UCSD-AML1 (cell line): ENCODE measurements around the gene DPEP2.

Source experiments
- DNase-seq: peaks from one replicate; lab custom pipeline; 2025; ENCODE audit not compliant: unreplicated experiment; lab: John Stamatoyannopoulos, UW

DPEP2 gene

GRCh38 chr16:67959536-67960329, 39.6 kb downstream of the DPEP2 start:
- no peak for DNase-seq

DNA sequence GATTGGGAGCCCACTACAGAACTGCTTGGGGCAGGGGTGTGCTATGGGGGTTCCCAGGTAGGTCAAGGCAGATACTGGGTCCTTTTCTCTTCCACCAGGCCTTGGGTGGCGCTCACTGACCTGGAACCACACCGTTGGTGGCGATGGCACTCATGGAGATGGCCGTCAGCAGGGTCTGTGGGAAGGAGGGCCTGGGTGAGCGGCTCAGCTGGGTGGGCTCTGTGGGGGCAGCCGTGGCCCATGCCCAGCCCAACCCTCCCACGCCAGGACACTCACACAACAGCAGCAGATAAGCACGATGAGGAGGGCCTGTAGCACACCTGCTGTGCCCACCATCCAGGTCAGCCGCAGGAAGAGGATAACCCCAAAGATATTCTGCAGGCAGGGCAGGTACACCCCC, 41.7 kb downstream of the DPEP2 start:
- no peak for DNase-seq

- DNase-seq, result no peak
Observed at GRCh38 chr16:67954421-67955196, 44.7 kb downstream of the DPEP2 start.

GRCh38 chr16:67953641-67954375, 45.5 kb downstream of the DPEP2 start:
- no peak for DNase-seq

GRCh38 chr16:67951485-67951884, 47.8 kb downstream of the DPEP2 start:
- no peak for DNase-seq

DNA sequence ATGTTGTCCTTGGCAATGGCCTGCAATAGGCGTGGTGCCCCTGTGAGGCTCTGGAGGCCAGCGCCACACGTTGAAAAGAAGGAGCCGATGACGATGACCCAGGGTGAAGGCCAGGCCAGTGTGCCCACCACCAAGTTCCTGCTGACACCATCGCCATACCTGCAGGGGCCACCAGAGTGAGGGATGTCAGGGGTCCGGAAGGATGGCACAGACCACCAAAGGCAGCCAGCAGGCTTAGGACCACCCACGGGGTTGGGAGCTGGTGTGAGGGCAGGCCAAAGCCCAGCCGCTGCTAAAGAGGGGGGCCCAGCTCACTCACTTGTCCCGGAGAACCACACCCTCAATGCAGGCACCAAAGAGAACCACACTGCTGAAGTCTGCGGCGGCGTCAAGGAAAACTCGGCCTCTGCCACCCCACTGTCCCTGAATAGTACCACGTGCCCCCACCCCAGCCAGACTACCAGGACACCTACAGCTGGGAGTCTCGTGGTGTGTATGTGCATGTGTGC, 48.9 kb downstream of the DPEP2 start:
- DNase-seq, result no peak

- DNase-seq, result no peak
Observed at GRCh38 chr16:67949645-67950044, 49.6 kb downstream of the DPEP2 start.

GRCh38 chr16:67948015-67948414, 51.3 kb downstream of the DPEP2 start:
- no peak for DNase-seq

DNA sequence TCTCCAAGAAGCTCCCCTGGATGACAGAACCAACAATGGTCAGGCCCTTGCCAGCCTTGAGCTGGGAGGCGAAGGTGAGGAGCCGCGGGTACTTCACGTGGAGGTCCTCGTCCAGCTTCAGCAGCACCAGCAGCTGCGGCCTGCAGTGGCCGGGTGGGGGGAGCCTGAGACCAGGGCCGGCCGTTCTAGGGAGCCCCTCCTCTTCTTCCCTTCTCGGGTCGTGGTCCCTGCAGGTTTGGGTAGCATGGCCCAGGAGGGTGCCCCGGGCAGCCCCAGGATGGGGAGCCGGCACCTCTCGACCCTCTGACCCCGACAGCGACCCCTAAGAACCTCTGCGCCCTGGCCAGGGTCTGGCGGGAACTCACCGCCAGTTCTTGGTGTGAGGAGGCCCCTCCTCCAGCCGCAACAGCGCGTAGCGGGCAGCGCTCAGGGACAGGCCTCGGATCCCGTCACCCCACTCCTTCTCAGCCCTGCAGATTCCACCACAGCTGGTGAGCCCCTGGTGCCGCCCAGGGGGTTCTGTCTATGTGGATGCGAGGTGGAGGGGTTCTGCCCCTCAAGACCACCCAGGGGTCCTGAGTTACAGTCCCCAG, 52.2 kb downstream of the DPEP2 start:
- DNase-seq, result no peak

- DNase-seq, result no peak
Observed at GRCh38 chr16:67946128-67946569, 53.1 kb downstream of the DPEP2 start.

GRCh38 chr16:67945392-67945933, 53.8 kb downstream of the DPEP2 start:
- no peak for DNase-seq

DNA sequence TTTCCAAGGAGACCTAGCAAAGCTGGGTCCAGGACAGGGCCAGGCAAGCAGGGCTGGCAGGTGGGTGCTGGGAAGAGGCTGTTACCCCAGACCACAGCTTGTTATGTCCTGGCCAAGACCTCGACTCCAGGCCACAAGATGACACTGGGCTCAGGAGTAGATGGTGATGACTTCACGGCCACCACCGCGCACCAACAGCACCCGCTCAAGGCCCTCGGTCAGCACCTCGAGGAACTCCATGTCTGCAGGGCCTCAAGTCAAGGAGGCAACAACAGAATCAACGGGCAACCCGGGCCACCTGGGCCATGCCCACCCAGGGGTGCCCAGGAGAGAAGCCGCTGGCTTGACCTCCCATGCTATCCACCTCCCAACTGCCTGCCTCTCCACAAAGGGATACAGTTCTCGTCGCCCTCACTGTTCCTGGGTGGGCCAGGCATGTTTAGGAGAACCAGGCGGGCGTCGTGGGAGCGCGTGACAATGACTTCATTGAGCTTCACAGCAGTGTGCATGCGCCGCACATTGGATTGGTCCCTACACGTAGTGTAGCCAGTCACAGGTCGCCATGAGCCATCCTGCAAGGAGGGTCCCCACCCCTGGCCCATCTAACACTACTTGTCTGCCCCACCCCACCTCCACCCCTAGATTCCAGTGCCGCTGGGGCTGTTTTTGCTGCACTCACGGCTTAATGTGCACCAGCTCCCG, 54.4 kb downstream of the DPEP2 start:
- DNase-seq, result no peak

DNA sequence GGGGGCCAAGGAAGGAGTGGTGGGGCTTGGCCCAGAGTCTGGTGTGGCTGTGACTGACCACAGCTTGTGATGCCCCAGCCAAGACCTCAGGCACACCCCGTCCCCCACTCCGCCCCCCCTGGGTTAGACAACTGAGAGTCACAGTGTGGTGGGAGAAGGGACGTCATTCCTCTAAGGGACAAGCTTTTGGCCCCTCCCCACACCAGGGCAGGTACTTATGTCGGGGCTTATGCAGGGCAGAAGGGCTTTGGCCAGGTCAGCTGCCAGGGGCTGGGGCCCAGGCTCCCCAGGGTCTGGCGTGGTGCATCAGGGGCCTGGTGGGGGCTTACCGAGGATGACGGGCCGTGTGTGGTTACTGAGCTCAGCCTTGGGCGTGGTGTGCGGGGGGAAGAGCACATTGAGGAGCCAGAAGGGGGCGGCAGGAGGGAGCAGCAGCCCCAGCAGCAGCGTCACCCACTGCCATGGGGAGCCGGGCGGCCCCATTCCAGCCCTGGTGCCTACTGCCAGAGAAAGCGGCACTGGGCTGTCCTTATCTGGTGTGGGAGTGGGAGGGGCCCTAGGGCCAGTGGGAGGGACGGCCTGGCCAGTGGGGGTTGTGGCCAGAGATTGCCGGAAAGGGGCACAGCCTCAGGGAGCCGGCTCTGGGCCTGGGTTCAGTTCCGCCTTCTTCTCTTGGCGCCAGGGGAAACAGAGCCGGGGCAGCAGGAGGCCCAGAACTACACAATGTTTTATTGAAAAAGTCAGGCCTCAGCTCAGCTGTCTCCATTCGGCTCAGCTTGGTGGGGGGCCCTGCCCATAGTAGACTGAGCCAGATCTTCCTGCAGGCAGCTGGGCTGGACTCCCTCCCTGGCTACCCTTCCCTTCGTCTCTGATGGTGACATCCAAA, 55.4 kb downstream of the DPEP2 start, which contains the start of gene LCAT:
LCAT (minus strand) TSS at position 502 of the 886 bp plus-strand sequence; CDS start at position 483, 19 bp downstream.
- no peak for DNase-seq

DNA sequence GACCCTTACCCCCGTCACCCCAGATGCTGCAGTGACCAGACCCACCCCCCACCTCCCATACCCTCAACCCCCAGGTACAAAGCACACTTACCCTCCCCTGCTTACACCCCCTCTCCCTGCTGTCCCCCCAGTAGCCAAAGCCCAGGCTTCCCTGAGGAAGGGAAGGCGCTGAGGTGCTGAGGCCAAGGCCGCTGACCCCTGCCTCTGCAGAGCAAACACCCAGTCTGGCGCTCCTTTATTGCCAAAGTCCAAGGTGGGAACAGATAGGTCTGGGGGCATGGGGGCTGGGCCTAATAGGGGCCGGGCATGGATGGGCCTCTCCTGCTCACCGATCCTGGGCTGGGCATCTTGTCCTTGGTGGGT, 56.0 kb downstream of the DPEP2 start:
- DNase-seq, result no peak

- no peak for DNase-seq
Observed at GRCh38 chr16:67942510-67943255, 56.6 kb downstream of the DPEP2 start.

GRCh38 chr16:67942200-67942509, 57.1 kb downstream of the DPEP2 start:
- DNase-seq, result peak; percentile 42

GRCh38 chr16:67941469-67942199, 57.6 kb downstream of the DPEP2 start:
- DNase-seq, result no peak
